HepG2 (cell line): ENCODE results near the gene CYB5D1. TPM values are rescaled to one million over a fixed set of nuclear protein-coding genes. Genes with fewer than 3 reads are reported as not detected.
A peak's percentile ranks its signal among the peaks of the same experiment; 100 is the strongest.

ENCODE experiments used
- BHLHE40 ChIP-seq: IDR thresholded peaks from 2 replicates; pipeline ENCODE4 v1.6.1; 2011; ENCODE audit warnings: low read length, improper control_type of control experiment
- ELF3 ChIP-seq: IDR thresholded peaks from 2 replicates; pipeline ENCODE4 v1.6.1; 2016; ENCODE audit warnings: missing genetic modification reagents, missing compliant biosample characterization
- HBP1 ChIP-seq: IDR thresholded peaks from 2 replicates; pipeline ENCODE4 v1.6.1; 2016; ENCODE audit warnings: low read depth, control low read depth
- KMT2A ChIP-seq: sonication (generic); formaldehyde crosslinking; IDR thresholded peaks from 2 replicates; pipeline ENCODE4 v1.4.0; 2020; ENCODE audit warnings: missing genetic modification reagents
- MATR3 ChIP-seq: sonication (generic); formaldehyde crosslinking; IDR thresholded peaks from 2 replicates; pipeline ENCODE4 v1.4.0; 2020; ENCODE audit warnings: missing genetic modification reagents
- NR2F2 ChIP-seq: IDR thresholded peaks from 2 replicates; pipeline ENCODE4 v1.6.1; 2012; ENCODE audit warnings: low read depth, inconsistent platforms, borderline replicate concordance
- ONECUT2 ChIP-seq: sonication (generic); formaldehyde crosslinking; IDR thresholded peaks from 2 replicates; pipeline ENCODE4 v1.4.0; 2020; ENCODE audit warnings: missing genetic modification reagents
- RARA ChIP-seq: IDR thresholded peaks from 2 replicates; pipeline ENCODE4 v1.6.1; 2016; ENCODE audit warnings: missing genetic modification reagents, missing compliant biosample characterization
- RBFOX2 ChIP-seq: fragments of 200-400 bp; formaldehyde crosslinking; IDR thresholded peaks from 2 replicates; pipeline ENCODE4 v1.6.1; 2017; ENCODE audit warnings: low read depth, mild to moderate bottlenecking, low read length
- RCOR2 ChIP-seq: IDR thresholded peaks from 2 replicates; pipeline ENCODE4 v1.6.1; 2016; ENCODE audit warnings: missing biosample characterization, missing genetic modification reagents
- REL ChIP-seq: sonication (generic); formaldehyde crosslinking; conservative IDR thresholded peaks from 2 replicates; pipeline ENCODE4 v1.8.0; 2022; ENCODE audit warnings: mild to moderate bottlenecking, missing genetic modification reagents, moderate library complexity
- RXRA ChIP-seq: sonication (generic); formaldehyde crosslinking; IDR thresholded peaks from 2 replicates; pipeline ENCODE4 v1.5.1; 2020; ENCODE audit warnings: missing genetic modification reagents
- YEATS4 ChIP-seq: sonication (generic); formaldehyde crosslinking; IDR thresholded peaks from 2 replicates; pipeline ENCODE4 v1.4.0; 2020; ENCODE audit warnings: missing genetic modification reagents, borderline replicate concordance
- ZBTB8A ChIP-seq: sonication (generic); formaldehyde crosslinking; IDR thresholded peaks from 2 replicates; pipeline ENCODE4 v1.4.0; 2020; ENCODE audit warnings: mild to moderate bottlenecking, low read depth, missing genetic modification reagents, borderline replicate concordance
- ZNF10 ChIP-seq: sonication (generic); formaldehyde crosslinking; IDR thresholded peaks from 2 replicates; pipeline ENCODE4 v1.4.0; 2020; ENCODE audit warnings: mild to moderate bottlenecking, low read depth, missing genetic modification reagents, borderline replicate concordance
- ZNF337 ChIP-seq: sonication (generic); formaldehyde crosslinking; IDR thresholded peaks from 2 replicates; pipeline ENCODE4 v1.5.1; 2020; ENCODE audit warnings: missing genetic modification reagents, low read depth, mild to moderate bottlenecking, borderline replicate concordance
- ZNF737 ChIP-seq: sonication (generic); formaldehyde crosslinking; IDR thresholded peaks from 2 replicates; pipeline ENCODE4 v1.5.0; 2020; ENCODE audit warnings: missing genetic modification reagents, mild to moderate bottlenecking, borderline replicate concordance
- ZSCAN30 ChIP-seq: sonication (generic); formaldehyde crosslinking; IDR thresholded peaks from 2 replicates; pipeline ENCODE4 v1.5.0; 2020; ENCODE audit warnings: mild to moderate bottlenecking, missing genetic modification reagents
- polyA plus RNA-seq, 8 experiments: library from polyadenylated mRNA; depleted of rRNA in 3 of 8; stranded (reverse) in 7 of 8; unstranded in 1 of 8; fragments of >200 nt; fragmentation: Illumina TruSeq in 4 of 8; extraction: Trizol in 4 of 8; gene quantifications; 2 replicates each; pipeline versions ENCODE4 v1.2.1 to v1.2.3, GENCODE V29; 2011 to 2016; ENCODE audit warnings: low read depth in 4 of 8, missing spikeins in 1 of 8, mixed read lengths in 1 of 8; ENCODE audit not compliant: insufficient read depth in 1 of 8
- total RNA-seq, 5 experiments: library from RNA; depleted of rRNA; stranded (reverse); fragments of >200 nt; fragmentation: Illumina TruSeq; extraction: Trizol; gene quantifications; 2 replicates each; pipeline ENCODE4 v1.2.3, GENCODE V29; 2016; ENCODE audit warnings: low read depth in 1 of 5
- TF ChIP-seq, protein P1 (sequence below): sonication (generic); formaldehyde crosslinking; IDR thresholded peaks from 2 replicates; pipeline ENCODE4 v1.4.0; 2020; ENCODE audit warnings: low read depth, missing genetic modification reagents
- TF ChIP-seq, protein P2 (sequence below): sonication (generic); formaldehyde crosslinking; IDR thresholded peaks from 2 replicates; pipeline ENCODE4 v1.4.0; 2020; ENCODE audit warnings: missing genetic modification reagents
- TF ChIP-seq, protein P3 (sequence below): sonication (generic); formaldehyde crosslinking; IDR thresholded peaks from 2 replicates; pipeline ENCODE4 v1.4.0; 2020; ENCODE audit warnings: missing genetic modification reagents, low read depth, mild to moderate bottlenecking, borderline replicate concordance

CYB5D1 gene
- total and polyA plus RNA-seq, 2 of the 13 experiments (the other 11 are each of a cell fraction or from before 2014, with no cell fraction given), result 8.9 to 17.0 TPM

- TF ChIP-seq REL (CRISPR knock-in tag) (no peak), RBFOX2 (peak; percentile 80), RARA (CRISPR knock-in tag) (peak; percentile 29; the same call in 1 of the 2 replicates), HBP1 (CRISPR knock-in tag) (0 out of 2 replicates have a peak, but pooled peaks have one; percentile 15), YEATS4 (CRISPR knock-in tag) (no peak), ELF3 (CRISPR knock-in tag) (peak; percentile 43), KMT2A (CRISPR knock-in tag) (peak; percentile 57; the same call in 1 of the 2 replicates), ZBTB8A (no peak), NR2F2 (no peak), MATR3 (CRISPR knock-in tag) (no peak), BHLHE40 (peak; percentile 45; the same call in 1 of the 2 replicates), ZNF10 (CRISPR knock-in tag) (no peak), ONECUT2 (CRISPR knock-in tag) (no peak), ZNF337 (CRISPR knock-in tag) (no peak), RXRA (peak; percentile 40), ZNF737 (CRISPR knock-in tag) (no peak), RCOR2 (CRISPR knock-in tag) (no peak), ZSCAN30 (CRISPR knock-in tag) (no peak)
- TF ChIP-seq, protein P1, sequence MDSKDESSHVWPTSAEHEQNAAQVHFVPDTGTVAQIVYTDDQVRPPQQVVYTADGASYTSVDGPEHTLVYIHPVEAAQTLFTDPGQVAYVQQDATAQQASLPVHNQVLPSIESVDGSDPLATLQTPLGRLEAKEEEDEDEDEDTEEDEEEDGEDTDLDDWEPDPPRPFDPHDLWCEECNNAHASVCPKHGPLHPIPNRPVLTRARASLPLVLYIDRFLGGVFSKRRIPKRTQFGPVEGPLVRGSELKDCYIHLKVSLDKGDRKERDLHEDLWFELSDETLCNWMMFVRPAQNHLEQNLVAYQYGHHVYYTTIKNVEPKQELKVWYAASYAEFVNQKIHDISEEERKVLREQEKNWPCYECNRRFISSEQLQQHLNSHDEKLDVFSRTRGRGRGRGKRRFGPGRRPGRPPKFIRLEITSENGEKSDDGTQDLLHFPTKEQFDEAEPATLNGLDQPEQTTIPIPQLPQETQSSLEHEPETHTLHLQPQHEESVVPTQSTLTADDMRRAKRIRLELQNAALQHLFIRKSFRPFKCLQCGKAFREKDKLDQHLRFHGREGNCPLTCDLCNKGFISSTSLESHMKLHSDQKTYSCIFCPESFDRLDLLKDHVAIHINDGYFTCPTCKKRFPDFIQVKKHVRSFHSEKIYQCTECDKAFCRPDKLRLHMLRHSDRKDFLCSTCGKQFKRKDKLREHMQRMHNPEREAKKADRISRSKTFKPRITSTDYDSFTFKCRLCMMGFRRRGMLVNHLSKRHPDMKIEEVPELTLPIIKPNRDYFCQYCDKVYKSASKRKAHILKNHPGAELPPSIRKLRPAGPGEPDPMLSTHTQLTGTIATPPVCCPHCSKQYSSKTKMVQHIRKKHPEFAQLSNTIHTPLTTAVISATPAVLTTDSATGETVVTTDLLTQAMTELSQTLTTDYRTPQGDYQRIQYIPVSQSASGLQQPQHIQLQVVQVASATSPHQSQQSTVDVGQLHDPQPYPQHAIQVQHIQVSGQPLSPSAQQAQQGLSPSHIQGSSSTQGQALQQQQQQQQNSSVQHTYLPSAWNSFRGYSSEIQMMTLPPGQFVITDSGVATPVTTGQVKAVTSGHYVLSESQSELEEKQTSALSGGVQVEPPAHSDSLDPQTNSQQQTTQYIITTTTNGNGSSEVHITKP (CRISPR knock-in tag), result no peak
- TF ChIP-seq, protein P2, sequence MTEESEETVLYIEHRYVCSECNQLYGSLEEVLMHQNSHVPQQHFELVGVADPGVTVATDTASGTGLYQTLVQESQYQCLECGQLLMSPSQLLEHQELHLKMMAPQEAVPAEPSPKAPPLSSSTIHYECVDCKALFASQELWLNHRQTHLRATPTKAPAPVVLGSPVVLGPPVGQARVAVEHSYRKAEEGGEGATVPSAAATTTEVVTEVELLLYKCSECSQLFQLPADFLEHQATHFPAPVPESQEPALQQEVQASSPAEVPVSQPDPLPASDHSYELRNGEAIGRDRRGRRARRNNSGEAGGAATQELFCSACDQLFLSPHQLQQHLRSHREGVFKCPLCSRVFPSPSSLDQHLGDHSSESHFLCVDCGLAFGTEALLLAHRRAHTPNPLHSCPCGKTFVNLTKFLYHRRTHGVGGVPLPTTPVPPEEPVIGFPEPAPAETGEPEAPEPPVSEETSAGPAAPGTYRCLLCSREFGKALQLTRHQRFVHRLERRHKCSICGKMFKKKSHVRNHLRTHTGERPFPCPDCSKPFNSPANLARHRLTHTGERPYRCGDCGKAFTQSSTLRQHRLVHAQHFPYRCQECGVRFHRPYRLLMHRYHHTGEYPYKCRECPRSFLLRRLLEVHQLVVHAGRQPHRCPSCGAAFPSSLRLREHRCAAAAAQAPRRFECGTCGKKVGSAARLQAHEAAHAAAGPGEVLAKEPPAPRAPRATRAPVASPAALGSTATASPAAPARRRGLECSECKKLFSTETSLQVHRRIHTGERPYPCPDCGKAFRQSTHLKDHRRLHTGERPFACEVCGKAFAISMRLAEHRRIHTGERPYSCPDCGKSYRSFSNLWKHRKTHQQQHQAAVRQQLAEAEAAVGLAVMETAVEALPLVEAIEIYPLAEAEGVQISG (CRISPR knock-in tag), result peak; percentile 56; the same call in 1 of the 2 replicates
- TF ChIP-seq, protein P3, sequence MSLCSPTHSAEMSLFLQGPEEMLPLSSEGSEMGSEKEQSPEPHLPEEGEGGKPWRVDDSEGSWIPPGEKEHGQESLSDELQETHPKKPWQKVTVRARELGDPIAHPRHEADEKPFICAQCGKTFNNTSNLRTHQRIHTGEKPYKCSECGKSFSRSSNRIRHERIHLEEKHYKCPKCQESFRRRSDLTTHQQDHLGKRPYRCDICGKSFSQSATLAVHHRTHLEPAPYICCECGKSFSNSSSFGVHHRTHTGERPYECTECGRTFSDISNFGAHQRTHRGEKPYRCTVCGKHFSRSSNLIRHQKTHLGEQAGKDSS, result no peak
These were observed 6.2 kb upstream of the CYB5D1 start (continued) for GRCh38 chr17:7851438-7852261.
